ENCODE data around the gene ZNF763.
A peak's percentile ranks its signal among the peaks of the same experiment; 100 is the strongest.
"Not testable (repeated sequence)": the region's sequence is repeated elsewhere in the genome, so short reads cannot be mapped to it uniquely, and the experiment has no call there.

The ZNF763 gene

GRCh38 chr19:11964858-11965645 lies at the start of gene ZNF763:
ZNF763 (plus strand) TSS chr19:11965040; CDS start chr19:11965209, 169 bp downstream.
- peak; percentile 91 to 92 for DNase-seq

GRCh38 chr19:11921852-11922495 lies 42.9 kb upstream of the ZNF763 start:
- DNase-seq, result no peak

GRCh38 chr19:11924886-11925650 lies 39.8 kb upstream of the ZNF763 start, which contains the start of gene ZNF700:
ZNF700 (plus strand) TSS chr19:11925107; CDS start chr19:11925211, 104 bp downstream.
- peak; percentile 92 to 93 for DNase-seq

GRCh38 chr19:11925651-11926187 lies 39.1 kb upstream of the ZNF763 start:
- not testable (repeated sequence) for DNase-seq

GRCh38 chr19:11927227-11927626 lies 37.6 kb upstream of the ZNF763 start:
- DNase-seq, result no peak

- no peak for DNase-seq
Measured at GRCh38 chr19:11931051-11931450, 33.8 kb upstream of the ZNF763 start.

- DNase-seq, result no peak
Measured at GRCh38 chr19:11931513-11931912, 33.3 kb upstream of the ZNF763 start.

GRCh38 chr19:11935829-11936228 lies 29.0 kb upstream of the ZNF763 start:
- DNase-seq, result not testable (repeated sequence)

- DNase-seq, result not testable (repeated sequence)
Measured at GRCh38 chr19:11938383-11938782, 26.5 kb upstream of the ZNF763 start.

GRCh38 chr19:11941361-11941887 lies 23.4 kb upstream of the ZNF763 start:
- not testable (repeated sequence) for DNase-seq

GRCh38 chr19:11942008-11942842 lies 22.6 kb upstream of the ZNF763 start:
- no peak for DNase-seq

- DNase-seq, result no peak
Measured at GRCh38 chr19:11942843-11943108, 22.1 kb upstream of the ZNF763 start.

- DNase-seq, result no peak
Measured at GRCh38 chr19:11944656-11945055, 20.2 kb upstream of the ZNF763 start.

- no peak for DNase-seq
Measured at GRCh38 chr19:11948646-11949045, 16.2 kb upstream of the ZNF763 start.

GRCh38 chr19:11949201-11949600 lies 15.6 kb upstream of the ZNF763 start:
- no peak for DNase-seq

GRCh38 chr19:11949614-11950080 lies 15.2 kb upstream of the ZNF763 start:
- not testable (repeated sequence) for DNase-seq

GRCh38 chr19:11950312-11950711 lies 14.5 kb upstream of the ZNF763 start:
- DNase-seq, result no peak

- peak; percentile 72 to 77 for DNase-seq
Measured at GRCh38 chr19:11963566-11964355, 1.1 kb upstream of the ZNF763 start.

GRCh38 chr19:11964496-11964857 lies 363 bp upstream of the ZNF763 start:
- no peak for DNase-seq

GRCh38 chr19:11970174-11970573 lies 5.3 kb downstream of the ZNF763 start:
- DNase-seq, result no peak

GRCh38 chr19:11971041-11971440 lies 6.2 kb downstream of the ZNF763 start:
- DNase-seq, result peak in 1 of 2 donors; percentile 3
